OCI-LY7 (cell line): Measurements from ENCODE around the gene FOXD2. TPM values are rescaled to one million over a fixed set of nuclear protein-coding genes. Genes with fewer than 3 reads are reported as not detected.

Source experiments
- BruUV-seq: library from RNA; stranded (reverse); fragments of 400-500 nt; replicated peaks from 2 replicates; lab custom pipeline; 2021; lab: Mats Ljungman, UMichigan
- CTCF ChIA-PET: fragments of 300-600 bp; sonication (Branson Sonifier 250); formaldehyde crosslinking; loops from one replicate; lab custom pipeline; 2022; ENCODE audit warnings: antibody characterized with exemption; ENCODE audit not compliant: unreplicated experiment; lab: Charles Lee
- POLR2A ChIA-PET: fragments of 300-600 bp; sonication (Branson Sonifier 250); formaldehyde crosslinking; loops from one replicate; lab custom pipeline; 2022; ENCODE audit warnings: antibody characterized with exemption; lab: Charles Lee
- DNase-seq: peaks from one replicate; pipeline ENCODE4 v3.0.0-alpha.2; 2015; ENCODE audit warnings: low spot score
- H2AFZ ChIP-seq: fragments of 200-600 bp; sonication (generic), shearing (Covaris generic); 2 replicates; pipeline ENCODE4 v1.6.1; 2014; ENCODE audit warnings: mild to moderate bottlenecking, antibody characterized with exemption, low read length, moderate library complexity
- H3K27ac ChIP-seq: fragments of 200-600 bp; sonication (generic); 2 replicates; pipeline ENCODE4 v1.5.1; 2014; ENCODE audit warnings: mixed run types, low read depth, mild to moderate bottlenecking, moderate library complexity, low read length, inconsistent platforms; ENCODE audit not compliant: poor library complexity, severe bottlenecking
- H3K36me3 ChIP-seq: fragments of 200-600 bp; sonication (generic); 2 replicates; pipeline ENCODE4 v1.6.1; 2014; ENCODE audit warnings: mild to moderate bottlenecking, antibody characterized with exemption, low read length, moderate library complexity, mixed read lengths; ENCODE audit not compliant: insufficient read depth
- H3K4me1 ChIP-seq: fragments of 200-600 bp; sonication (generic); 2 replicates; pipeline ENCODE4 v1.5.1; 2014; ENCODE audit warnings: mild to moderate bottlenecking, low read length; ENCODE audit not compliant: insufficient read depth, poor library complexity, severe bottlenecking
- H3K4me2 ChIP-seq: fragments of 200-600 bp; sonication (generic); 2 replicates; pipeline ENCODE4 v1.6.1; 2014; ENCODE audit warnings: mild to moderate bottlenecking, low read length
- H3K4me3 ChIP-seq: fragments of 200-600 bp; sonication (generic); 2 replicates; pipeline ENCODE4 v1.5.1; 2014; ENCODE audit warnings: mild to moderate bottlenecking, low read depth, low read length; ENCODE audit not compliant: poor library complexity, severe bottlenecking
- H3K79me2 ChIP-seq: fragments of 200-600 bp; sonication (generic); 2 replicates; pipeline ENCODE4 v1.6.1; 2016; ENCODE audit warnings: low read depth, mild to moderate bottlenecking, low read length, moderate library complexity, mixed read lengths; ENCODE audit not compliant: insufficient read depth
- H3K9me2 ChIP-seq: fragments of 200-600 bp; sonication (generic); 2 replicates; pipeline ENCODE4 v1.6.1; 2016; ENCODE audit warnings: mild to moderate bottlenecking, low read length, mixed read lengths; ENCODE audit not compliant: insufficient read depth
- H3K9me3 ChIP-seq: fragments of 200-600 bp; sonication (generic); 2 replicates; pipeline ENCODE4 v1.6.1; 2014; ENCODE audit warnings: mild to moderate bottlenecking, mixed run types, low read length, mixed read lengths
- H4K20me1 ChIP-seq: fragments of 200-600 bp; sonication (generic); 2 replicates; pipeline ENCODE4 v1.6.1; 2014; ENCODE audit warnings: mild to moderate bottlenecking, antibody characterized with exemption, low read length, moderate library complexity, mixed read lengths; ENCODE audit not compliant: insufficient read depth
- EZH2phosphoT487 ChIP-seq: fragments of 200-600 bp; sonication (generic); IDR thresholded peaks from 2 replicates; pipeline ENCODE4 v1.6.1; 2018; ENCODE audit warnings: low read depth, borderline replicate concordance, mild to moderate bottlenecking, mixed run types, antibody characterized with exemption, low read length, moderate library complexity, mixed read lengths
- intact Hi-C: fragments of 100-400 bp; cut with micrococcal nuclease; formaldehyde crosslinking; loops from one replicate; pipeline ENCODE4 v1.10.0; 2022; ENCODE audit not compliant: unreplicated experiment
- total RNA-seq, 2 experiments: library from RNA; depleted of rRNA in 1 of 2; stranded (reverse); fragments of >200 nt in 1 of 2; shearing (Covaris generic) in 1 of 2; gene quantifications; 2 replicates each; pipeline ENCODE4 v1.2.3, GENCODE V29; 2014 to 2022
- TF ChIP-seq, protein P1 (sequence below): fragments of 200-600 bp; sonication (generic); conservative IDR thresholded peaks from 2 replicates; pipeline ENCODE4 v1.5.1; 2014; ENCODE audit warnings: mild to moderate bottlenecking, antibody characterized with exemption, low read length, moderate library complexity, mixed read lengths

The FOXD2 gene
- total RNA-seq, 2 experiments from 2014 or later, result 0.49 to 0.76 TPM

DNA sequence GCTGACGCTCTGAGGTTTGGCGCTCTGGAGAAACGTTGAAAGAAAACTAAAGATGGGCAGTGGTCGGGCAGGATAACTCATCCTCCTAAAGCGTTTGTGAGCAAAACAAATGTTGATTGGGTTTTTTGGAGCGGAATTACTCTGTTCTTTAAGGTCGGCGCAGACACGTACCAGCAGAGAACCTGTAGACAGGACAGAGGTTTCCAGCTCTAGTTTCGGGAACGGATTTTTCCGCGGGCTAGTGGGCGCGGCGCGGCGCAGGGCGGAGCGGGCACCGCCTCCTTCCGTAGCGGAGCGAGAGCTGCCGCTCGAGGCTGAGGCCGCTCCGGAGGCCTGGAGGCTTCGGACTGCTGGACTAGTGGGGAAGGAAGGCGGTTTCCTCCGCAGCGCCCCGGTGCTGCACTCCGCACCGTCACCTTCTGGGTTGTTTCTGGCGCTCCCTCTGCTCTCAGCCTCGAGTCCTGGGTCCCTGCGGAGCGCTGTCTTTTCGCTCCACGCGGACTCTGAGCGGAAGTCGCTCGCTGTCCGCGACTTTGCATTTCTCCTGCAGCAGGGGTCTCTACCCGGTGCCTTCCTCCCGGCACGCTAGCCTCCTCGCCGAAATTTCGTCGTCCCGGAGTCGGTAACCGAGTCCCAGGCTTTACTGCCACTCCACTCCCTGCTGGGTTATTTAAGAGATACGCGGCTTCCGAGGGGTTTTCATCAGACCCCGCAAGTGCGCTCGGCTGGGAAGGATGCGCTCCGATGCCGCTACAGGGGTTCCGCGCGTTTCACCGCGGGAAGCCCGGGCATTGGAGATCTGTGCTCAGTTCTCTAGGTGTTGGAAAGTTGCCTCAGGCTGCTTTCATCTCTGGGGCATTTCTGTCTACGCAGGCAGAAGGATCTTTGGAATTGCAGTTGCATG lies 7.0 kb downstream of the FOXD2 start:
- Histone ChIP-seq H3K4me3 (no peak overlapping the region), H3K4me1 (no peaks in the 10 kb centered on the region), H3K27ac (no peak overlapping the region), H3K9me3 (no peaks in the 10 kb centered on the region), H3K36me3 (no peaks in the 10 kb centered on the region), H4K20me1 (no peaks in the 10 kb centered on the region), H3K79me2 (no peaks in the 10 kb centered on the region), H3K4me2 (no peak overlapping the region), H3K9me2 (no peaks in the 10 kb centered on the region), H2AFZ (no peak overlapping the region)
- intact Hi-C loops, result no loop called here
- DNase-seq, result no peak
- no TSS peak for BruUV-seq
- CTCF ChIA-PET, result no interaction called here
- POLR2A ChIA-PET, result no interaction called here
- 0 out of 2 replicates have a peak, but pooled peaks have one; percentile 13 for TF ChIP-seq EZH2phosphoT487
- TF ChIP-seq, protein P1, sequence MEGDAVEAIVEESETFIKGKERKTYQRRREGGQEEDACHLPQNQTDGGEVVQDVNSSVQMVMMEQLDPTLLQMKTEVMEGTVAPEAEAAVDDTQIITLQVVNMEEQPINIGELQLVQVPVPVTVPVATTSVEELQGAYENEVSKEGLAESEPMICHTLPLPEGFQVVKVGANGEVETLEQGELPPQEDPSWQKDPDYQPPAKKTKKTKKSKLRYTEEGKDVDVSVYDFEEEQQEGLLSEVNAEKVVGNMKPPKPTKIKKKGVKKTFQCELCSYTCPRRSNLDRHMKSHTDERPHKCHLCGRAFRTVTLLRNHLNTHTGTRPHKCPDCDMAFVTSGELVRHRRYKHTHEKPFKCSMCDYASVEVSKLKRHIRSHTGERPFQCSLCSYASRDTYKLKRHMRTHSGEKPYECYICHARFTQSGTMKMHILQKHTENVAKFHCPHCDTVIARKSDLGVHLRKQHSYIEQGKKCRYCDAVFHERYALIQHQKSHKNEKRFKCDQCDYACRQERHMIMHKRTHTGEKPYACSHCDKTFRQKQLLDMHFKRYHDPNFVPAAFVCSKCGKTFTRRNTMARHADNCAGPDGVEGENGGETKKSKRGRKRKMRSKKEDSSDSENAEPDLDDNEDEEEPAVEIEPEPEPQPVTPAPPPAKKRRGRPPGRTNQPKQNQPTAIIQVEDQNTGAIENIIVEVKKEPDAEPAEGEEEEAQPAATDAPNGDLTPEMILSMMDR, result no peak

DNA sequence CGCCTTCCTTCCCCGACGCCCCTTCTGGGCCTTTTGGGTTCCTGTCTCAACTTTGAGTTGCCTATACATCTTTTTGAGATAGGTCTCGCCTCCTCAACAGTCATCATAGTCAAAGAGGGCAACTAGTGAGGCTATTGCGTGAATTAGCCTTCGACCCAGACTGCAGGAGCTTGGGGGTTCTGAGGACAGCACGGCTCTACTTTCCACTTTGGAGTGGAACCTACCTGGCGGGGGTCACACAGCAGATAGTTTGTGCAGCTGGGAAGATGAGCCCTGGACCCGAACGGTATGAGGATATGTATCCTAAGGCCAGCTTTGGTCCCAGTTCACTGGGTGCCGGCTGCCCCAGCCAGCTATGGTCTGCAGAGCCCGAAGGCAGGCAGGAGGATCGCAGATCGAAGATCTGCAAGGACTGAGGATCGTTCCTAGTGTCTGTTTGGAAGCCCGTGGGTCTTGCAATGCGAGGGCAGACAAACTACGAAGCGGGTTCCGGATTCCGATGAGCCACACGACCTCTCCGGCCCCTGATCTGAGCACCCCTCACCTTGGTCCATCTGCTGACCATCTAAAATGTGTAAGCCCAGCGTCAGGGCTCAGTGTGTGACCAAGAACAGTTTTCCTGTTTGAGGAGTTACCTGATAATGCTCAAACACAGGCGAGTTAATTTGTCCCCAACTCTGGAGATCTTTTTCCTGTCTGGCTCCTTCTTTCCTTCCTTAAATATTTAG lies 8.1 kb downstream of the FOXD2 start:
- no peak overlapping the region for H3K27ac ChIP-seq
- no TSS peak for BruUV-seq
- TF ChIP-seq, protein P1, result no peak
- no peak for TF ChIP-seq EZH2phosphoT487
- no peaks in the 10 kb centered on the region for H4K20me1 ChIP-seq
- H2AFZ ChIP-seq, result no peak overlapping the region
- H3K9me2 ChIP-seq, result no peaks in the 10 kb centered on the region
- no peak for DNase-seq
- no peaks in the 10 kb centered on the region for H3K79me2 ChIP-seq
- H3K4me1 ChIP-seq, result no peaks in the 10 kb centered on the region
- ChIA-PET POLR2A (no interaction called here), CTCF (no interaction called here)
- intact Hi-C loops, result no loop called here
- H3K4me2 ChIP-seq, result no peak overlapping the region
- H3K4me3 ChIP-seq, result no peak overlapping the region
- no peaks in the 10 kb centered on the region for H3K9me3 ChIP-seq
- H3K36me3 ChIP-seq, result no peaks in the 10 kb centered on the region
